ENCODE measurements around the gene MBNL2.

The MBNL2 gene

DNA sequence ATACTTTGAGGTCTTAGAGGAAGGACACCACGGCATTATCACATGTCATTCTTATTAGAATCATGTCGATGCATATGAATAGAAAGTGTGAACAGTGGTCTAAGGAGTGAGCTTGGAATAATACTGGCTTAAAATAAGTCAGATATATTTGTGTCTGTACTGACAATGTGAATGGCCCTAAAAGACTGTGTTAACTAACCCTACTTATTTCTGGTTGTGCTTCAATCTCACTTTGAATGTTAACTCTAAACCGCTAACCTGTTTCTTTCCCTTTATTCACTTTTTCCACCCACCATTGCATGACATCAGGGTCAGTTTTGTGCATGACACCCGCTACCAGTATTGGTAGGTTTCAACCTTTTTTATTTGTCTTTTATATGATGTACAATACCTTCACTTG is 142.7 kb downstream of the MBNL2 start:
- Histone ChIP-seq H3K9me2 (replicated peaks; ENCODE audit: insufficient read depth, low read length) (no peaks in the 10 kb centered on the region), H3K4me3 (ENCODE audit: insufficient read depth, low read length, poor library complexity, severe bottlenecking) (no peak overlapping the region), H3K36me3 (ENCODE audit: low read length) (no peaks in the 10 kb centered on the region), H3K4me2 (ENCODE audit: low read depth, low read length, poor library complexity, severe bottlenecking) (no peak overlapping the region), H2AFZ (ENCODE audit: low read depth, low read length, severe bottlenecking) (no peak overlapping the region), H3K27ac (ENCODE audit: low read depth, low read length) (no peak overlapping the region), H4K20me1 (ENCODE audit: low read depth, low read length) (no peaks in the 10 kb centered on the region), H3K9ac (ENCODE audit: low read length) (no peak overlapping the region), H3F3A (ENCODE audit: insufficient read depth) (no peaks in the 10 kb centered on the region), H3K9me3 (ENCODE audit: insufficient read depth, low read length) (no peaks in the 10 kb centered on the region), H3K79me2 (ENCODE audit: insufficient read depth, low read length) (no peaks in the 10 kb centered on the region), H3K27me3 (ENCODE audit: low read length) (no peaks in the 10 kb centered on the region)
- TF ChIP-seq EZH2phosphoT487 (conservative IDR thresholded peaks at IDR 0.05; ENCODE audit: low read length): no peak
- TF ChIP-seq, protein P1, sequence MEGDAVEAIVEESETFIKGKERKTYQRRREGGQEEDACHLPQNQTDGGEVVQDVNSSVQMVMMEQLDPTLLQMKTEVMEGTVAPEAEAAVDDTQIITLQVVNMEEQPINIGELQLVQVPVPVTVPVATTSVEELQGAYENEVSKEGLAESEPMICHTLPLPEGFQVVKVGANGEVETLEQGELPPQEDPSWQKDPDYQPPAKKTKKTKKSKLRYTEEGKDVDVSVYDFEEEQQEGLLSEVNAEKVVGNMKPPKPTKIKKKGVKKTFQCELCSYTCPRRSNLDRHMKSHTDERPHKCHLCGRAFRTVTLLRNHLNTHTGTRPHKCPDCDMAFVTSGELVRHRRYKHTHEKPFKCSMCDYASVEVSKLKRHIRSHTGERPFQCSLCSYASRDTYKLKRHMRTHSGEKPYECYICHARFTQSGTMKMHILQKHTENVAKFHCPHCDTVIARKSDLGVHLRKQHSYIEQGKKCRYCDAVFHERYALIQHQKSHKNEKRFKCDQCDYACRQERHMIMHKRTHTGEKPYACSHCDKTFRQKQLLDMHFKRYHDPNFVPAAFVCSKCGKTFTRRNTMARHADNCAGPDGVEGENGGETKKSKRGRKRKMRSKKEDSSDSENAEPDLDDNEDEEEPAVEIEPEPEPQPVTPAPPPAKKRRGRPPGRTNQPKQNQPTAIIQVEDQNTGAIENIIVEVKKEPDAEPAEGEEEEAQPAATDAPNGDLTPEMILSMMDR (IDR thresholded peaks at IDR 0.05; ENCODE audit: insufficient read depth, low read length, poor library complexity, severe bottlenecking): no peak

DNA sequence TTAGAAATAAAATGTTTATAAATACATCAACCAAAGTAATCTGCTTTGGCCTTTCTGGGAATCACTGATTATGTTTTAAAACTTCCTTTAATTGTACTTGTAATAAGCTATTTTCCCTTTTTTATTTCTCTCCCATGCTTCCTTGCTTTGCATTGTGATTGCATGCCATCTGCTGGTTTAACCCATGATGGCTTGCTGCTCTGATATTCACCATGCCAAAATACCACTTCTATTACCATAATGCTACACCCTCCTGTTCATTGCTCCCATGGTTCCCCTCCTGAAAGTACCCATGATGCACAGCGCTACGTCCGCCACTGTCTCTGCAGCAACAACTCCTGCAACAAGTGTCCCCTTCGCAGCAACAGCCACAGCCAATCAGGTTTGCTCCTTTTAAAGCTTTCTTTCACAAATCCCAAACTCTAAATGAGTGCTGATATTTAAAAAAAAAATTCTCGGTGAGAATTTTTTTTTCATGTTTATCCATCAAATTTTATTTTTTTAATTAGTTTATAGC is 144.1 kb downstream of the MBNL2 start:
- H3K9ac ChIP-seq (ENCODE audit: low read length): no peak overlapping the region
- no peaks in the 10 kb centered on the region for H3K36me3 ChIP-seq (ENCODE audit: low read length)
- H2AFZ ChIP-seq (ENCODE audit: low read depth, low read length, severe bottlenecking): no peak overlapping the region
- no peaks in the 10 kb centered on the region for H3K27me3 ChIP-seq (ENCODE audit: low read length)
- no peaks in the 10 kb centered on the region for H4K20me1 ChIP-seq (ENCODE audit: low read depth, low read length)
- no peaks in the 10 kb centered on the region for H3K9me2 ChIP-seq (replicated peaks; ENCODE audit: insufficient read depth, low read length)
- H3K9me3 ChIP-seq (ENCODE audit: insufficient read depth, low read length): no peaks in the 10 kb centered on the region
- H3K79me2 ChIP-seq (ENCODE audit: insufficient read depth, low read length): no peaks in the 10 kb centered on the region
- H3K4me2 ChIP-seq (ENCODE audit: low read depth, low read length, poor library complexity, severe bottlenecking): no peak overlapping the region
- TF ChIP-seq, protein P1 (IDR thresholded peaks at IDR 0.05; ENCODE audit: insufficient read depth, low read length, poor library complexity, severe bottlenecking): no peak
- no peak for TF ChIP-seq EZH2phosphoT487 (conservative IDR thresholded peaks at IDR 0.05; ENCODE audit: low read length)
- no peaks in the 10 kb centered on the region for H3F3A ChIP-seq (ENCODE audit: insufficient read depth)
- H3K27ac ChIP-seq (ENCODE audit: low read depth, low read length): no peak overlapping the region
- H3K4me3 ChIP-seq (ENCODE audit: insufficient read depth, low read length, poor library complexity, severe bottlenecking): no peak overlapping the region

DNA sequence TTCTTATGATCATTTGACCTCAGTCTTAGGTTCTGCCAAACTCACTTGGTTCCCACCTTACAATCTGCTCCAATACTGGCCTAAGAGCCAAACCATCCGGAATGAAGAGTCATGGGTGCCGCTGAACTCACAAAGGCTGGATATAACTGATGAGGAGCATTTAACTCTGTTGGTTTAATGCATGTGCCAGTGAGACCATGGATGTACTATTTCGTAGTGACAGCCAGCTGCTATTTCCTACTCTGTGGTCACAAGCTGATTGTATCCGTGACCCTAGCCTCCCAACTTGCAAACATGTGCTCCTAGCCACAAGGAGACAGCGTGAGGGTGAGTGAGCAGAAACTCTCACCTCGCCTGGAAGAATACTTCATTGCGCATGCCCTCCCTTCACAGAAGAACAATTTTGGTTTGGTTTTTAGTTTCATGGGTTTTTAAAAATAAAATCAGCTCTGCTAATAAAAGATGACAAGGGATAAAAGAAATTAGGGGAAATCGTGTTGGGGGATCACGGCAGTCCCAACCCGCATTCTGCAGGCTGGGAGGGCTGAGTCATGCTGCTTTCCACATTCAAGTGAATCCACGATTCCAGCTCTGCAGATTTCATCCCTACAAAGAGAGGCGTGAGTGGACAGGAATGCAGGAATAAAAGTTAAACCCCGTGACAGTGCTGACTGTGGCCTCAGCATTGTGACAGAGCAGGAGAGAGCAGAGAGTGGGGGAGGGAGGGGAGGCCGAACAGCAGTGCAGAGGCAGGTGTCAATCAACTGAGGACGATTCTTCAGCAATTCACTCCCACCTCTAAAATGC is 145.1 kb downstream of the MBNL2 start:
- Histone ChIP-seq H3K36me3 (ENCODE audit: low read length) (no peaks in the 10 kb centered on the region), H3K9me2 (replicated peaks; ENCODE audit: insufficient read depth, low read length) (no peaks in the 10 kb centered on the region), H4K20me1 (ENCODE audit: low read depth, low read length) (no peaks in the 10 kb centered on the region), H3F3A (ENCODE audit: insufficient read depth) (no peaks in the 10 kb centered on the region), H3K9me3 (ENCODE audit: insufficient read depth, low read length) (no peaks in the 10 kb centered on the region), H3K4me3 (ENCODE audit: insufficient read depth, low read length, poor library complexity, severe bottlenecking) (no peak overlapping the region), H3K4me2 (ENCODE audit: low read depth, low read length, poor library complexity, severe bottlenecking) (no peak overlapping the region), H3K9ac (ENCODE audit: low read length) (no peak overlapping the region), H3K27me3 (ENCODE audit: low read length) (no peaks in the 10 kb centered on the region), H2AFZ (ENCODE audit: low read depth, low read length, severe bottlenecking) (no peak overlapping the region), H3K79me2 (ENCODE audit: insufficient read depth, low read length) (no peaks in the 10 kb centered on the region), H3K27ac (ENCODE audit: low read depth, low read length) (no peak overlapping the region)
- TF ChIP-seq, protein P1 (IDR thresholded peaks at IDR 0.05; ENCODE audit: insufficient read depth, low read length, poor library complexity, severe bottlenecking): no peak
